ENCODE measurements around the gene NGEF.

DNA sequence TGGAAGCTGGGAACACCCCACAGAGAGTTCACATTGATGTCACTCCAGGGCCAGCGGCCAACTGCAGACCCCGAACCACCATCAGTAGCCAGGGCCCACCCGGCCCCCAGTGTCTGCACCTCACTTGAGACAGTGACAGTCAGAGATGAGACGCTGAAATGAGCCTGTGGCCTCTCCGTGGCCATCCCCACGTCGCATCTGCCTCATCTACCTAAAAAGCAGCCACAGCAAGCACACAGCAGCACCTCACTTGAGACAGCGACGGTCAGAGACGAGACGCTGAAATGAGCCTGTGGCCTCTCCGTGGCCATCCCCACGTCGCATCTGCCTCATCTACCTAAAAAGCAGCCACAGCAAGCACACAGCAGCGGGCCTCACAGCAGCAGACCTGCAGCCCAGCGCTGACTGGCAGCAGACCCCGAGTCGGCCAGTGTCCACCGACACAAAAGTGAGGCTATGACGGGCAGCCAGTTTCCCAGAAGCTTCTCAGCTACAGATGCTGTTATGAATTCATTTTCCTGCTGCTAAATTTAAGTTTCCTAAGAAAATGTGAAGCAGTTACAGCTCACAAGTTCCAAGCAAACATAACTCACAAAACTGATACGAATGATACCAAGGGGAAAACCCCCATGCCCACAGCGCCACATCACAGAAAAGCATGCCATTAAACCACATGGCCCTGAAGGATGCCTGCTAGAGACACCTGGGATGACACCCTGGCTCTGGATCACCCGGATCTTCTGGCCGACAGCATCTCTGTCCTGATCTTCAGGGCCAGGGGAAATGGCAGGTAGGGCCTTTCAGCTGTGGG, 115.3 kb downstream of the NGEF start:
- TF ChIP-seq, protein P1, sequence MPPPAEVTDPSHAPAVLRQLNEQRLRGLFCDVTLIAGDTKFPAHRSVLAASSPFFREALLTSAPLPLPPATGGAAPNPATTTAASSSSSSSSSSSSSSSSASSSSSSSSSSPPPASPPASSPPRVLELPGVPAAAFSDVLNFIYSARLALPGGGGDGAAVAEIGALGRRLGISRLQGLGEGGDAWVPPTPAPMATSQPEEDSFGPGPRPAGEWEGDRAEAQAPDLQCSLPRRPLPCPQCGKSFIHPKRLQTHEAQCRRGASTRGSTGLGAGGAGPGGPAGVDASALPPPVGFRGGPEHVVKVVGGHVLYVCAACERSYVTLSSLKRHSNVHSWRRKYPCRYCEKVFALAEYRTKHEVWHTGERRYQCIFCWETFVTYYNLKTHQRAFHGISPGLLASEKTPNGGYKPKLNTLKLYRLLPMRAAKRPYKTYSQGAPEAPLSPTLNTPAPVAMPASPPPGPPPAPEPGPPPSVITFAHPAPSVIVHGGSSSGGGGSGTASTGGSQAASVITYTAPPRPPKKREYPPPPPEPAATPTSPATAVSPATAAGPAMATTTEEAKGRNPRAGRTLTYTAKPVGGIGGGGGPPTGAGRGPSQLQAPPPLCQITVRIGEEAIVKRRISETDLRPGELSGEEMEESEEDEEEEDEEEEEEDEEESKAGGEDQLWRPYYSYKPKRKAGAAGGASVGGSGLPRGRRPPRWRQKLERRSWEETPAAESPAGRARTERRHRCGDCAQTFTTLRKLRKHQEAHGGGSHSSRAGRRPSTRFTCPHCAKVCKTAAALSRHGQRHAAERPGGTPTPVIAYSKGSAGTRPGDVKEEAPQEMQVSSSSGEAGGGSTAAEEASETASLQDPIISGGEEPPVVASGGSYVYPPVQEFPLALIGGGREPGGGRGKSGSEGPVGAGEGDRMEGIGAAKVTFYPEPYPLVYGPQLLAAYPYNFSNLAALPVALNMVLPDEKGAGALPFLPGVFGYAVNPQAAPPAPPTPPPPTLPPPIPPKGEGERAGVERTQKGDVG (CRISPR knock-in tag; IDR thresholded peaks at IDR 0.05), result no peak
- TF ChIP-seq, protein P2, sequence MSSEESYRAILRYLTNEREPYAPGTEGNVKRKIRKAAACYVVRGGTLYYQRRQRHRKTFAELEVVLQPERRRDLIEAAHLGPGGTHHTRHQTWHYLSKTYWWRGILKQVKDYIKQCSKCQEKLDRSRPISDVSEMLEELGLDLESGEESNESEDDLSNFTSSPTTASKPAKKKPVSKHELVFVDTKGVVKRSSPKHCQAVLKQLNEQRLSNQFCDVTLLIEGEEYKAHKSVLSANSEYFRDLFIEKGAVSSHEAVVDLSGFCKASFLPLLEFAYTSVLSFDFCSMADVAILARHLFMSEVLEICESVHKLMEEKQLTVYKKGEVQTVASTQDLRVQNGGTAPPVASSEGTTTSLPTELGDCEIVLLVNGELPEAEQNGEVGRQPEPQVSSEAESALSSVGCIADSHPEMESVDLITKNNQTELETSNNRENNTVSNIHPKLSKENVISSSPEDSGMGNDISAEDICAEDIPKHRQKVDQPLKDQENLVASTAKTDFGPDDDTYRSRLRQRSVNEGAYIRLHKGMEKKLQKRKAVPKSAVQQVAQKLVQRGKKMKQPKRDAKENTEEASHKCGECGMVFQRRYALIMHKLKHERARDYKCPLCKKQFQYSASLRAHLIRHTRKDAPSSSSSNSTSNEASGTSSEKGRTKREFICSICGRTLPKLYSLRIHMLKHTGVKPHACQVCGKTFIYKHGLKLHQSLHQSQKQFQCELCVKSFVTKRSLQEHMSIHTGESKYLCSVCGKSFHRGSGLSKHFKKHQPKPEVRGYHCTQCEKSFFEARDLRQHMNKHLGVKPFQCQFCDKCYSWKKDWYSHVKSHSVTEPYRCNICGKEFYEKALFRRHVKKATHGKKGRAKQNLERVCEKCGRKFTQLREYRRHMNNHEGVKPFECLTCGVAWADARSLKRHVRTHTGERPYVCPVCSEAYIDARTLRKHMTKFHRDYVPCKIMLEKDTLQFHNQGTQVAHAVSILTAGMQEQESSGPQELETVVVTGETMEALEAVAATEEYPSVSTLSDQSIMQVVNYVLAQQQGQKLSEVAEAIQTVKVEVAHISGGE (CRISPR knock-in tag; IDR thresholded peaks at IDR 0.05), result no peak
- TF ChIP-seq RUNX3 (IDR thresholded peaks at IDR 0.05; ENCODE audit: low read length), result no peak
- no peak for TF ChIP-seq SMAD5 (IDR thresholded peaks at IDR 0.05; ENCODE audit: low read depth)
